Activated CD4-positive, alpha-beta T cell treated with anti-CD3 and anti-CD28 coated beads, Interleukin-2, amount 50 U/mL, for 1 hour (primary cell): ENCODE measurements around the gene TMEM204.

Experiments used
- DNase-seq: peaks from one replicate; pipeline ENCODE4 v3.0.0-alpha.2; 2020

The TMEM204 gene

GRCh38 chr16:1533443-1533951, at the start of gene TMEM204:
TMEM204 (plus strand) TSS chr16:1533666; CDS start chr16:1534276, 610 bp downstream.
- peak; percentile 41 for DNase-seq

GRCh38 chr16:1485847-1486496, 47.5 kb upstream of the TMEM204 start:
- no peak for DNase-seq

GRCh38 chr16:1486551-1487390, 46.7 kb upstream of the TMEM204 start:
- DNase-seq = no peak

GRCh38 chr16:1487395-1488053, 45.9 kb upstream of the TMEM204 start:
- DNase-seq = no peak

GRCh38 chr16:1488054-1488601, 45.3 kb upstream of the TMEM204 start:
- no peak for DNase-seq

- DNase-seq = no peak
Observed at GRCh38 chr16:1488619-1489018, 44.8 kb upstream of the TMEM204 start, which contains the start of gene PTX4. PTX4 (minus strand) TSS chr16:1488944; CDS start chr16:1488909, 35 bp downstream.

GRCh38 chr16:1489077-1489476, 44.4 kb upstream of the TMEM204 start:
- no peak for DNase-seq

GRCh38 chr16:1491327-1491726, 42.1 kb upstream of the TMEM204 start:
- no peak for DNase-seq

- no peak for DNase-seq
Observed at GRCh38 chr16:1492082-1492922, 41.2 kb upstream of the TMEM204 start.

- DNase-seq = peak; percentile 84
Observed at GRCh38 chr16:1492923-1493745, 40.3 kb upstream of the TMEM204 start, which contains the start of gene TELO2. TELO2 (plus strand) TSS chr16:1493360; CDS start chr16:1494282, 922 bp downstream.

- DNase-seq = no peak
Observed at GRCh38 chr16:1493746-1494094, 39.7 kb upstream of the TMEM204 start.

GRCh38 chr16:1494129-1494640, 39.3 kb upstream of the TMEM204 start:
- no peak for DNase-seq

GRCh38 chr16:1494711-1495110, 38.8 kb upstream of the TMEM204 start:
- DNase-seq = no peak

GRCh38 chr16:1495211-1495888, 38.1 kb upstream of the TMEM204 start:
- no peak for DNase-seq

- no peak for DNase-seq
Observed at GRCh38 chr16:1495889-1496262, 37.6 kb upstream of the TMEM204 start.

- no peak for DNase-seq
Observed at GRCh38 chr16:1496464-1496863, 37.0 kb upstream of the TMEM204 start.

GRCh38 chr16:1497014-1497598, 36.4 kb upstream of the TMEM204 start:
- DNase-seq = no peak

- DNase-seq = no peak
Observed at GRCh38 chr16:1498899-1499676, 34.4 kb upstream of the TMEM204 start.
